Tibial nerve (tissue), 4 donors: ENCODE data around the gene CHST10.

Source experiments
- CTCF ChIP-seq, 5 experiments: fragments of 200-600 bp in 3 of 5; fragments of 450-650 bp in 2 of 5; sonication (generic) in 3 of 5; IDR thresholded peaks; one replicate each; pipeline ENCODE4 v1.5.1; 2016 to 2019; ENCODE audit warnings: antibody characterized with exemption in 5 of 5, mild to moderate bottlenecking in 3 of 5, moderate library complexity in 2 of 5
- EP300 ChIP-seq, 2 donors: sonication (generic); formaldehyde crosslinking; IDR thresholded peaks; one replicate each; pipeline ENCODE4 v1.6.1; 2017; ENCODE audit warnings: antibody characterized with exemption in 2 of 2, mild to moderate bottlenecking in 1 of 2
- POLR2A ChIP-seq, 2 donors: fragments of 450-650 bp; IDR thresholded peaks; one replicate each; pipeline ENCODE4 v1.6.1; 2017; ENCODE audit warnings: antibody characterized with exemption in 2 of 2, mild to moderate bottlenecking in 2 of 2, moderate library complexity in 2 of 2

- TF ChIP-seq CTCF (IDR thresholded peaks at IDR 0.05): no peak
- no peak for TF ChIP-seq EP300 (IDR thresholded peaks at IDR 0.05)
- no peak for TF ChIP-seq POLR2A (IDR thresholded peaks at IDR 0.05)
Observed at GRCh38 chr2:100406120-100406508, 11.4 kb downstream of the CHST10 start.
